GM23338 (cell line): ENCODE data around the gene PPP1R13L. TPM values are rescaled to one million over a fixed set of nuclear protein-coding genes. Genes with fewer than 3 reads are reported as not detected.

Source experiments
- ATAC-seq: fragments of 200-7000 bp; cut with Tn5 transposase; 3 replicates; pipeline ENCODE4 v1.9.1; 2020
- DNase-seq: peaks from one replicate; pipeline ENCODE4 v3.0.0-alpha.2; 2015; ENCODE audit warnings: low spot score
- H2AFZ ChIP-seq: fragments of 200-600 bp; sonication (generic); 2 replicates; pipeline ENCODE4 v1.8.0; 2016; ENCODE audit warnings: antibody characterized with exemption, mild to moderate bottlenecking, moderate library complexity
- H3F3A ChIP-seq: fragments of 200-600 bp; sonication (generic); replicated peaks from 2 replicates; pipeline ENCODE4 v1.8.0; 2017; ENCODE audit warnings: antibody characterized with exemption, mixed run types, low read depth
- H3K27ac ChIP-seq: fragments of 200-600 bp; sonication (generic); 2 replicates; pipeline ENCODE4 v1.6.1; 2016; ENCODE audit warnings: low read depth
- H3K27me3 ChIP-seq: fragments of 200-600 bp; sonication (generic); 2 replicates; pipeline ENCODE4 v1.8.0; 2016; ENCODE audit warnings: mild to moderate bottlenecking, mixed run types, moderate library complexity; ENCODE audit not compliant: insufficient read depth
- H3K36me3 ChIP-seq: fragments of 200-600 bp; sonication (generic); 2 replicates; pipeline ENCODE4 v1.8.0; 2016; ENCODE audit warnings: mild to moderate bottlenecking; ENCODE audit not compliant: insufficient read depth
- H3K4me1 ChIP-seq: fragments of 200-600 bp; sonication (generic); 2 replicates; pipeline ENCODE4 v1.8.0; 2016; ENCODE audit warnings: mild to moderate bottlenecking, moderate library complexity; ENCODE audit not compliant: insufficient read depth
- H3K4me2 ChIP-seq: fragments of 200-600 bp; sonication (generic); 2 replicates; pipeline ENCODE4 v1.7.1; 2017; ENCODE audit warnings: mixed run types
- H3K4me3 ChIP-seq: fragments of 200-600 bp; sonication (generic); 2 replicates; pipeline ENCODE4 v1.6.1; 2016; ENCODE audit warnings: mixed run types
- H3K79me2 ChIP-seq: fragments of 200-600 bp; sonication (generic); replicated peaks from 2 replicates; pipeline ENCODE4 v1.8.0; 2017; ENCODE audit warnings: mild to moderate bottlenecking; ENCODE audit not compliant: insufficient read depth
- H3K9me2 ChIP-seq: fragments of 200-600 bp; sonication (generic); 2 replicates; pipeline ENCODE4 v1.8.0; 2017; ENCODE audit not compliant: insufficient read depth
- H4K20me1 ChIP-seq: fragments of 200-600 bp; sonication (generic); replicated peaks from 2 replicates; pipeline ENCODE4 v1.8.0; 2017; ENCODE audit warnings: mild to moderate bottlenecking; ENCODE audit not compliant: insufficient read depth
- H3K27ac Mint-ChIP-seq: 2 replicates; pipeline ENCODE4 v1.8.0; 2020; ENCODE audit warnings: inconsistent platforms, mild to moderate bottlenecking, moderate library complexity, mixed read lengths
- H3K27me3 Mint-ChIP-seq: 3 replicates; pipeline ENCODE4 v1.8.0; 2022; ENCODE audit warnings: low read depth, mild to moderate bottlenecking, moderate library complexity, mixed read lengths, inconsistent platforms; ENCODE audit not compliant: insufficient read depth, poor library complexity
- H3K36me3 Mint-ChIP-seq: 3 replicates; pipeline ENCODE4 v1.8.0; 2021; ENCODE audit warnings: low read depth, mild to moderate bottlenecking, inconsistent platforms, moderate library complexity, mixed read lengths
- H3K4me1 Mint-ChIP-seq: 3 replicates; pipeline ENCODE4 v1.8.0; 2020; ENCODE audit warnings: mild to moderate bottlenecking, inconsistent platforms, mixed read lengths
- H3K4me3 Mint-ChIP-seq: 3 replicates; pipeline ENCODE4 v1.8.0; 2021; ENCODE audit warnings: moderate library complexity, mild to moderate bottlenecking, inconsistent platforms, mixed read lengths
- H3K9me3 Mint-ChIP-seq: 3 replicates; pipeline ENCODE4 v1.8.0; 2020; ENCODE audit warnings: moderate library complexity, mild to moderate bottlenecking, inconsistent platforms, mixed read lengths
- CREB1 ChIP-seq: fragments of 250-450 bp; sonication (Bioruptor Pico); IDR thresholded peaks from 2 replicates; pipeline ENCODE4 v1.5.0; 2020; ENCODE audit warnings: low read depth, mild to moderate bottlenecking, moderate library complexity
- ETS1 ChIP-seq: IDR thresholded peaks from 2 replicates; pipeline ENCODE4 v1.6.1; 2016; ENCODE audit warnings: antibody characterized with exemption
- EZH2 ChIP-seq: fragments of 200-600 bp; sonication (generic); IDR thresholded peaks from one replicate; pipeline ENCODE4 v1.8.0; 2017; ENCODE audit warnings: antibody characterized with exemption, mild to moderate bottlenecking, low read depth; ENCODE audit not compliant: unreplicated experiment
- JUNB ChIP-seq: IDR thresholded peaks from one replicate; pipeline ENCODE4 v1.6.1; 2016; ENCODE audit warnings: antibody characterized with exemption; ENCODE audit not compliant: unreplicated experiment
- NANOG ChIP-seq: IDR thresholded peaks from 2 replicates; pipeline ENCODE4 v1.6.1; 2016; ENCODE audit warnings: antibody characterized with exemption, borderline replicate concordance
- POLR2AphosphoS5 ChIP-seq: IDR thresholded peaks from 2 replicates; pipeline ENCODE4 v1.6.1; 2016; ENCODE audit warnings: antibody characterized with exemption, low read depth
- STAT1 ChIP-seq: IDR thresholded peaks from one replicate; pipeline ENCODE4 v1.6.1; 2016; ENCODE audit warnings: antibody characterized with exemption; ENCODE audit not compliant: unreplicated experiment
- ZNF114 ChIP-seq: fragments of 250-450 bp; sonication (Bioruptor Pico); IDR thresholded peaks from 2 replicates; pipeline ENCODE4 v1.5.0; 2020; ENCODE audit warnings: mild to moderate bottlenecking, moderate library complexity
- ZNF331 ChIP-seq: fragments of 250-450 bp; sonication (Bioruptor Pico); IDR thresholded peaks from 2 replicates; pipeline ENCODE4 v1.5.0; 2020; ENCODE audit warnings: low read depth, mild to moderate bottlenecking, moderate library complexity
- ZNF462 ChIP-seq: fragments of 250-450 bp; sonication (Bioruptor Pico); IDR thresholded peaks from 2 replicates; pipeline ENCODE4 v1.5.0; 2020; ENCODE audit warnings: mild to moderate bottlenecking, moderate library complexity
- polyA plus RNA-seq: library from polyadenylated mRNA; unstranded; fragments of >200 nt; fragmentation: Nextera tagmentation; extraction: Ambion mirVana; gene quantifications from 2 replicates; pipeline ENCODE4 v1.2.1, GENCODE V29; 2016
- total RNA-seq: library from RNA; depleted of rRNA; stranded (reverse); fragments of >200 nt; shearing (Covaris generic); gene quantifications from 2 replicates; pipeline ENCODE4 v1.2.3, GENCODE V29; 2014
- TF ChIP-seq, protein P1 (sequence below): IDR thresholded peaks from one replicate; pipeline ENCODE4 v1.6.1; 2018; ENCODE audit warnings: antibody characterized with exemption; ENCODE audit not compliant: unreplicated experiment
- TF ChIP-seq, protein P2 (sequence below), 2 experiments: fragments of 200-600 bp in 1 of 2; sonication (generic) in 1 of 2; conservative IDR thresholded peaks; 2 replicates each; pipeline versions ENCODE4 v1.5.1 to v1.6.1; 2016 to 2017; ENCODE audit warnings: antibody characterized with exemption in 2 of 2, low read depth in 2 of 2, mild to moderate bottlenecking in 2 of 2, moderate library complexity in 1 of 2

PPP1R13L gene
- total and polyA plus RNA-seq, 2 experiments from 2014 or later: 9.6 to 15.5 TPM

DNA sequence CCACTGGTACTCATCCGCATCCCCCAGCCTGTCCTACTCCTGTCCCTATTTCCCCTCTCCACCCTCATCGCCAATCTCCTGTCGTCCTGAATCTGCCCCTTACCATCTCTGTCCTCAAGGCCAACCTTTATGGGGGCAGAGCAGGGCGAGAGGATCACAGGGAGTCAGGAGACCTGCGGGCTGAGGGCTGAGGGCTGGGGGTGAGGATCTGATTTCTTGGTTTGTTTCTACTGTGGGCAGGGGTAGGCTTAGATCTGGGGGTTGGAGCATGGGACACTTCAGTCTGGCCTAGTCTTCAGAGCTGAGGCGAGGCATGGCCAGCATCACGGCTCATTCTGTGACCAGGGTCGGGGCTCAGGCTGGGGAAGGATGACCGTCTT is 35.4 kb upstream of the PPP1R13L start:
- Histone ChIP-seq H3K79me2 (no peaks in the 10 kb centered on the region), H3K27me3 (peaks cover 24% of the 10 kb centered on the region), H3K4me3 (peak overlapping the region; percentile 87), H3K9me2 (no peaks in the 10 kb centered on the region), H3K4me2 (peak overlapping the region; percentile 84), H3F3A (peaks cover 31% of the 10 kb centered on the region), H4K20me1 (no peaks in the 10 kb centered on the region), H3K27ac (no peak overlapping the region), H2AFZ (peak overlapping the region; percentile 96), H3K36me3 (no peaks in the 10 kb centered on the region), H3K4me1 (peaks cover 24% of the 10 kb centered on the region)
- Mint-ChIP-seq H3K27me3 (peaks cover 23% of the 10 kb centered on the region), H3K4me3 (peak overlapping the region; percentile 69), H3K36me3 (no peaks in the 10 kb centered on the region; the same call in 2 of the 3 replicates), H3K4me1 (peaks cover 29% of the 10 kb centered on the region), H3K27ac (no peak overlapping the region), H3K9me3 (no peaks in the 10 kb centered on the region)
- ATAC-seq: peak; percentile 3
- DNase-seq: peak; percentile 27
- TF ChIP-seq ZNF462 (no peak), ETS1 (no peak), NANOG (no peak), ZNF114 (CRISPR knock-in tag) (no peak), EZH2 (no peak), POLR2AphosphoS5 (no peak), JUNB (no peak), CREB1 (CRISPR knock-in tag) (no peak), ZNF331 (no peak), STAT1 (no peak)
- TF ChIP-seq, protein P1, sequence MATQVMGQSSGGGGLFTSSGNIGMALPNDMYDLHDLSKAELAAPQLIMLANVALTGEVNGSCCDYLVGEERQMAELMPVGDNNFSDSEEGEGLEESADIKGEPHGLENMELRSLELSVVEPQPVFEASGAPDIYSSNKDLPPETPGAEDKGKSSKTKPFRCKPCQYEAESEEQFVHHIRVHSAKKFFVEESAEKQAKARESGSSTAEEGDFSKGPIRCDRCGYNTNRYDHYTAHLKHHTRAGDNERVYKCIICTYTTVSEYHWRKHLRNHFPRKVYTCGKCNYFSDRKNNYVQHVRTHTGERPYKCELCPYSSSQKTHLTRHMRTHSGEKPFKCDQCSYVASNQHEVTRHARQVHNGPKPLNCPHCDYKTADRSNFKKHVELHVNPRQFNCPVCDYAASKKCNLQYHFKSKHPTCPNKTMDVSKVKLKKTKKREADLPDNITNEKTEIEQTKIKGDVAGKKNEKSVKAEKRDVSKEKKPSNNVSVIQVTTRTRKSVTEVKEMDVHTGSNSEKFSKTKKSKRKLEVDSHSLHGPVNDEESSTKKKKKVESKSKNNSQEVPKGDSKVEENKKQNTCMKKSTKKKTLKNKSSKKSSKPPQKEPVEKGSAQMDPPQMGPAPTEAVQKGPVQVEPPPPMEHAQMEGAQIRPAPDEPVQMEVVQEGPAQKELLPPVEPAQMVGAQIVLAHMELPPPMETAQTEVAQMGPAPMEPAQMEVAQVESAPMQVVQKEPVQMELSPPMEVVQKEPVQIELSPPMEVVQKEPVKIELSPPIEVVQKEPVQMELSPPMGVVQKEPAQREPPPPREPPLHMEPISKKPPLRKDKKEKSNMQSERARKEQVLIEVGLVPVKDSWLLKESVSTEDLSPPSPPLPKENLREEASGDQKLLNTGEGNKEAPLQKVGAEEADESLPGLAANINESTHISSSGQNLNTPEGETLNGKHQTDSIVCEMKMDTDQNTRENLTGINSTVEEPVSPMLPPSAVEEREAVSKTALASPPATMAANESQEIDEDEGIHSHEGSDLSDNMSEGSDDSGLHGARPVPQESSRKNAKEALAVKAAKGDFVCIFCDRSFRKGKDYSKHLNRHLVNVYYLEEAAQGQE: no peak
- TF ChIP-seq, protein P2, sequence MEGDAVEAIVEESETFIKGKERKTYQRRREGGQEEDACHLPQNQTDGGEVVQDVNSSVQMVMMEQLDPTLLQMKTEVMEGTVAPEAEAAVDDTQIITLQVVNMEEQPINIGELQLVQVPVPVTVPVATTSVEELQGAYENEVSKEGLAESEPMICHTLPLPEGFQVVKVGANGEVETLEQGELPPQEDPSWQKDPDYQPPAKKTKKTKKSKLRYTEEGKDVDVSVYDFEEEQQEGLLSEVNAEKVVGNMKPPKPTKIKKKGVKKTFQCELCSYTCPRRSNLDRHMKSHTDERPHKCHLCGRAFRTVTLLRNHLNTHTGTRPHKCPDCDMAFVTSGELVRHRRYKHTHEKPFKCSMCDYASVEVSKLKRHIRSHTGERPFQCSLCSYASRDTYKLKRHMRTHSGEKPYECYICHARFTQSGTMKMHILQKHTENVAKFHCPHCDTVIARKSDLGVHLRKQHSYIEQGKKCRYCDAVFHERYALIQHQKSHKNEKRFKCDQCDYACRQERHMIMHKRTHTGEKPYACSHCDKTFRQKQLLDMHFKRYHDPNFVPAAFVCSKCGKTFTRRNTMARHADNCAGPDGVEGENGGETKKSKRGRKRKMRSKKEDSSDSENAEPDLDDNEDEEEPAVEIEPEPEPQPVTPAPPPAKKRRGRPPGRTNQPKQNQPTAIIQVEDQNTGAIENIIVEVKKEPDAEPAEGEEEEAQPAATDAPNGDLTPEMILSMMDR (conservative IDR thresholded peaks at IDR 0.05; ENCODE audit: low read depth in 2 of 2): no peak
